ENCODE results near the gene PLK3. TPM values are rescaled to one million over a fixed set of nuclear protein-coding genes. Genes with fewer than 3 reads are reported as not detected.

PLK3 gene
- total RNA-seq, 1 donor: 33.7 TPM

GRCh38 chr1:44777969-44778635, 22.1 kb upstream of the PLK3 start:
- Histone ChIP-seq H3K27ac (ENCODE audit: low read depth, low read length) (no peak overlapping the region), H3K27me3 (ENCODE audit: insufficient read depth, low read length) (no peaks in the 10 kb centered on the region), H3K36me3 (ENCODE audit: insufficient read depth, low read length) (peaks cover 47% of the 10 kb centered on the region), H2AFZ (ENCODE audit: low read length) (no peak overlapping the region), H4K20me1 (ENCODE audit: insufficient read depth, low read length) (peaks cover 35% of the 10 kb centered on the region), H3K79me2 (ENCODE audit: insufficient read depth, low read length) (peaks cover 38% of the 10 kb centered on the region), H3K4me1 (ENCODE audit: insufficient read depth, low read length) (peaks cover 21% of the 10 kb centered on the region), H3K9me3 (ENCODE audit: low read depth, low read length) (no peaks in the 10 kb centered on the region), H3K4me3 (ENCODE audit: insufficient read depth, low read length) (peak overlapping the region; percentile 91), H3K4me2 (ENCODE audit: insufficient read depth, low read length) (peak overlapping the region; percentile 97)
- TF ChIP-seq CTCF (IDR thresholded peaks at IDR 0.05; ENCODE audit: extremely low read depth, low read depth, low read length): no peak
- DNase-seq (ENCODE audit: insufficient read length, low spot score, missing footprints): peak; percentile 60

GRCh38 chr1:44778705-44779576, 21.2 kb upstream of the PLK3 start:
- no peak overlapping the region for H3K27ac ChIP-seq (ENCODE audit: low read depth, low read length)
- H4K20me1 ChIP-seq (ENCODE audit: insufficient read depth, low read length): peaks cover 35% of the 10 kb centered on the region
- no peak for DNase-seq (ENCODE audit: insufficient read length, low spot score, missing footprints)
- H2AFZ ChIP-seq (ENCODE audit: low read length): no peak overlapping the region
- no peak overlapping the region for H3K4me3 ChIP-seq (ENCODE audit: insufficient read depth, low read length)
- no peak overlapping the region for H3K4me2 ChIP-seq (ENCODE audit: insufficient read depth, low read length)
- no peak for TF ChIP-seq CTCF (IDR thresholded peaks at IDR 0.05; ENCODE audit: extremely low read depth, low read depth, low read length)
- no peaks in the 10 kb centered on the region for H3K27me3 ChIP-seq (ENCODE audit: insufficient read depth, low read length)
- peaks cover 47% of the 10 kb centered on the region for H3K36me3 ChIP-seq (ENCODE audit: insufficient read depth, low read length)
- H3K9me3 ChIP-seq (ENCODE audit: low read depth, low read length): no peaks in the 10 kb centered on the region
- peaks cover 25% of the 10 kb centered on the region for H3K4me1 ChIP-seq (ENCODE audit: insufficient read depth, low read length)
- peaks cover 38% of the 10 kb centered on the region for H3K79me2 ChIP-seq (ENCODE audit: insufficient read depth, low read length)

- Histone ChIP-seq H4K20me1 (ENCODE audit: insufficient read depth, low read length) (peaks cover 35% of the 10 kb centered on the region), H3K9me3 (ENCODE audit: low read depth, low read length) (no peaks in the 10 kb centered on the region), H3K4me2 (ENCODE audit: insufficient read depth, low read length) (no peak overlapping the region), H3K79me2 (ENCODE audit: insufficient read depth, low read length) (peaks cover 30% of the 10 kb centered on the region), H3K4me3 (ENCODE audit: insufficient read depth, low read length) (no peak overlapping the region), H3K36me3 (ENCODE audit: insufficient read depth, low read length) (peaks cover 47% of the 10 kb centered on the region), H3K4me1 (ENCODE audit: insufficient read depth, low read length) (peaks cover 31% of the 10 kb centered on the region), H3K27me3 (ENCODE audit: insufficient read depth, low read length) (no peaks in the 10 kb centered on the region), H2AFZ (ENCODE audit: low read length) (no peak overlapping the region), H3K27ac (ENCODE audit: low read depth, low read length) (no peak overlapping the region)
- DNase-seq (ENCODE audit: insufficient read length, low spot score, missing footprints): no peak
- TF ChIP-seq CTCF (IDR thresholded peaks at IDR 0.05; ENCODE audit: extremely low read depth, low read depth, low read length): no peak
Observed at GRCh38 chr1:44780583-44781121, 19.5 kb upstream of the PLK3 start.

- Histone ChIP-seq H3K27ac (ENCODE audit: low read depth, low read length) (no peak overlapping the region), H3K79me2 (ENCODE audit: insufficient read depth, low read length) (peaks cover 2% of the 10 kb centered on the region), H3K27me3 (ENCODE audit: insufficient read depth, low read length) (no peaks in the 10 kb centered on the region), H3K4me3 (ENCODE audit: insufficient read depth, low read length) (peak overlapping the region; percentile 65), H3K4me2 (ENCODE audit: insufficient read depth, low read length) (peak overlapping the region; percentile 78), H3K4me1 (ENCODE audit: insufficient read depth, low read length) (peaks cover 18% of the 10 kb centered on the region), H2AFZ (ENCODE audit: low read length) (peak overlapping the region; percentile 2), H4K20me1 (ENCODE audit: insufficient read depth, low read length) (peaks cover 5% of the 10 kb centered on the region), H3K36me3 (ENCODE audit: insufficient read depth, low read length) (peaks cover 20% of the 10 kb centered on the region), H3K9me3 (ENCODE audit: low read depth, low read length) (no peaks in the 10 kb centered on the region)
- DNase-seq (ENCODE audit: insufficient read length, low spot score, missing footprints): peak; percentile 79
- no peak for TF ChIP-seq CTCF (IDR thresholded peaks at IDR 0.05; ENCODE audit: extremely low read depth, low read depth, low read length)
Observed at GRCh38 chr1:44783697-44784093, 16.5 kb upstream of the PLK3 start.
